T-helper 1 cell (primary cell): ENCODE results near the gene PTPRD.

Experiments used
- DNase-seq, 5 donors: peaks; one replicate each; pipeline ENCODE4 v3.0.0-alpha.2; 2012 to 2020

PTPRD gene

GRCh38 chr9:10265153-10265631 lies 347.6 kb downstream of the PTPRD start:
- no peak for DNase-seq

DNA sequence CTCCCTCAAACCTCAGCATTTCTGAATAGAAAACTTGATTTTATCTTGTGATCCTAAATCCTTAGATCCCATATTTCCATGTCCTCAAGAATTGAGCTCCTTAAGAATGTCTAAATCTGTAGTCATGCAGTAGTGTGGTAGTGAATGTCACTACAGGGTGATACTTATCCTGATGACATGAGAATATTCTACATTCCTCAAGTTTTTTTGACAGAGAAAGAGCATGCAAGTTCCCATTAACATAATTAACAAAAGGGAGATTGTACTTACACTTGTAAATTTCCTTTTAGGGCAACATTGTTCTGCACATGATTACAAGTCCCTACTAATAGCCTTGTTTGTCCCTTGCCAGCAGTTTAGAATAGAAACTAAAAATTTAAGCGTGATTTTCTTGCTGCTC lies 352.3 kb downstream of the PTPRD start:
- DNase-seq = no peak

GRCh38 chr9:10259668-10260067 lies 353.1 kb downstream of the PTPRD start:
- no peak for DNase-seq

GRCh38 chr9:10255758-10256157 lies 357.0 kb downstream of the PTPRD start:
- no peak for DNase-seq

DNA sequence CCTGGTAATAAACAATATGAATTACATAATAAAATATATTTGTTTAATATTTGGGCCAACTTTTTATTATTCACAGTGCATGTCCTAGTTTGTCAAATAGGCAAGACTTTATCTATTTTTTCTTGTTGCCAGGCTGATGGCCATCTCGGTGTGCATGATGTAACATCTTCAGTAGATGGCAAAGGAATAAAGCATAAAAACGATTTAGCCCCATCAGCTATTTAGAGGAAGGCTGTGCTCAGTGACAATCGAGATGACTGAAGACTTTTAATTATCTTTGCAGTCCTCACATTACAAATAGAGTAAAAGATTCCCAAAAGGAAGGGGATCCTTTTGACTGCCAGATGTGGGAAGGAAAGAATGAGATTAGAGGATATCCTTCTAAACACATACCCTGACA lies 358.5 kb downstream of the PTPRD start:
- no peak for DNase-seq

- DNase-seq = no peak
These were observed 359.5 kb downstream of the PTPRD start for GRCh38 chr9:10253341-10253740.

- no peak for DNase-seq
These were observed 360.6 kb downstream of the PTPRD start for GRCh38 chr9:10252174-10252573.

DNA sequence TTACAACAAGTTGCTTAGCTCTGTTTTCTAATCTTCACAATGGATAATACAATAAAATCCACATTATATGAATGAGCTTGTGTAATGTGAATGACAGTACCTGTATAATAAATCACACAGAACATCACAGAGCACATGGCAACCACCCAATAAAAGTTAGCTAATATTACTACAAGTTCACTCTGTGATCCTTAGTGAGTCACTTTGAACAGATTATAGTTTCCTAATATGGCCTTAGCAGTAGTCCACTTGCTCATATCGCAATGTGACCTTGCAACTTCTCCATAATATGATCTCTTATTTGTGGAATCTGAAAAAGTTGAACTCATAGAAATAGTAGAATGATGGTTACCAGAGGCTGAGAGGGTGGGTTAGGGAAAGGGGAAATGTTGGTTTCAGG lies 361.3 kb downstream of the PTPRD start:
- DNase-seq = no peak

GRCh38 chr9:10250219-10250618 lies 362.6 kb downstream of the PTPRD start:
- no peak for DNase-seq

DNA sequence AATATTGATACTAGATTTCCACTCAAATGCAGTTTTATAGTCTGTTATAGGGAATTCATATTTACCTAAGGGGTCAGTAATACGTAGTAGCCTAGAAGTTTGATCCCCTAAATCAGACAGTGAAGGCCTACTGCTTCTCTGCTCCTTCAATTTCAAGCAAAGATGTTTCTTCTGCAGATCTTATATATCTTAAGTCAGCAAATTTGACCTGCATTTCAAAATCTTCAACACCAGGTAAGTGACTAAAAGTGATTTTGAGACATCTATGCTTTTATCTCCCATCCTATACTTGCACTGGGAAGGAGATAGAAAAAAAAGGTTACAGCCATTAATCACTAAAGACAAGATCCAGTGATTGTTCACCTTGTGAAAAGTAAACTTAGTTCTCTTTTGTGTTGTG lies 363.9 kb downstream of the PTPRD start:
- no peak for DNase-seq

- no peak for DNase-seq
These were observed 370.5 kb downstream of the PTPRD start for GRCh38 chr9:10242255-10242654.

GRCh38 chr9:10238087-10238486 lies 374.7 kb downstream of the PTPRD start:
- DNase-seq = no peak

DNA sequence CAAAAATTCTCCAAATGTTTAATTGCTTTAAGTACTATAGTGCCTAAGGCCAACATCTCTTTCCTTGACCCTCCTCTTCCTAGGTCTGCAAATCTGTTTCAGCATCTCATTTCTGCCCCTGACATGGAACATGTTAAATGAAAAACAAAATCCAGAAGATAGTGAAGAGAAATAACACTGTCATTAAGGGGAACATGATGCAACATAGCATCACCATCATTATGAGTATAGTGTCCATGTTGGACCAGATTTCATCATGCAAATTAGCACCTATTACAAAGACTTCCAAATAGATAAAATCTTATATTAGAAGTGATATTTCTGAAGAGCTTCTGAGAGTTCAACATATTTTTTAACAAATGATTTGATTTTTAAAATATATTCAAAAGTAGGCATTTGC lies 375.2 kb downstream of the PTPRD start:
- no peak for DNase-seq

DNA sequence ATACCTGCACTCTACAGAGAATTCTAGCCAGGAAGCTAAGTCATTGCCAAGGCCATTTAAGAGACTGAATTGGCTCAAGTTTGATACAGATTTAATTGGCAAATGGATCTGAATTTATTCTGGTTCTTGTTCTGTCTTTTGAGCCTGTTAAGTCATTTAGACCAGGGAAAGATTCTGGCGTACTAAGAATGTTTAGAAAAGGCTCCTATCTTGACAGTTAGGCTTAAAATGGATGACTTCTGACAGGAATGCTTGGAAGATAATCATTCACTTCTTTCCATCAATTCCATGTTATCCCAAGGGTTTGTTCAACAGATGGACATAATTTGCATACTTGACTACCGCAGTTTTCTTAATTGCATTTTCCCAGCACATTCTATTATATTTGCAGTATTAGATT lies 376.6 kb downstream of the PTPRD start:
- no peak for DNase-seq

DNA sequence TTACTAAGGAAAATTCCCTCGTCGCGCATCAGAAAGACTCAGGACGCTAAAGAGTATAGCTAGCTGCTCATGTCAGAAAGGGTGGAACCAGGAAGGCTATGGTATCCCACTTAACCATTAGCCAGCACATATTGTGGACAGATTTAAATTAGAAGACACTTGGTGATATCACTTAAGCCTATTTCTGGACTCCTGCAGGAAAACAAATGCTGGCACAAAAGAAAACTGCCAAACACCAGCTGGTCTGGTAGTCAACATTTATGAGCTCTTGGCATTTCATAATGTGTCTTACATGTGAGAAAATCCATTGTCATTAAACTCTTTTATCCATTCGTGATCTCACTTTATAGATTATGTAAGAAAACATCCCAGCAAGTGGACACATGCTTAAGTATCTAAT lies 377.4 kb downstream of the PTPRD start:
- no peak for DNase-seq

GRCh38 chr9:10232352-10232930 lies 380.4 kb downstream of the PTPRD start:
- DNase-seq = no peak

- no peak for DNase-seq
These were observed 382.3 kb downstream of the PTPRD start for GRCh38 chr9:10230512-10230911.

GRCh38 chr9:10228082-10228481 lies 384.7 kb downstream of the PTPRD start:
- DNase-seq = no peak

- no peak for DNase-seq
These were observed 385.8 kb downstream of the PTPRD start for GRCh38 chr9:10226996-10227395.

GRCh38 chr9:10212702-10213101 lies 400.1 kb downstream of the PTPRD start:
- no peak for DNase-seq

GRCh38 chr9:10208691-10209069 lies 404.1 kb downstream of the PTPRD start:
- DNase-seq = no peak

GRCh38 chr9:10204276-10204675 lies 408.5 kb downstream of the PTPRD start:
- no peak for DNase-seq

GRCh38 chr9:10173561-10173960 lies 439.2 kb downstream of the PTPRD start:
- DNase-seq = no peak

- no peak for DNase-seq
These were observed 440.3 kb downstream of the PTPRD start for GRCh38 chr9:10172476-10172875.

GRCh38 chr9:10168241-10168640 lies 444.6 kb downstream of the PTPRD start:
- DNase-seq = no peak

DNA sequence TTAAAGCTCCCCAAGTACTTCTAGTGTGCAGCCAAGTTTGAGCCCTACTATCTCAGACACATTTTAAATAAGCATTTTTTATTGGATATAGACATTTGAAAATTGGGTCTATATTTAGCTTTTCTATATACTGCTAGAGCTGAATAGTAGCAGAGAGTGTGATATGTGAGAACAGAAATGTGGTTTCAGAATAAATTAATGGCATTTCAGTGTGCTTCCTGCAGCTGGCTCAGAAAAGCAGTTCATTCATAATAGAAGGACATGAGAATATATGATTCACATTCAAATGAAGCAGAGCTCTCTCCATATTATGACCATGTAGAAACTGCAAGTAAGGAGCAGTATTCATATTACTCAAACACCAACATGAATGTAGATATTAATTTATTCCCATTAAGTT lies 464.0 kb downstream of the PTPRD start:
- DNase-seq = no peak
